Caco-2 (cell line): ENCODE results near the gene MAP3K19. TPM values are rescaled to one million over a fixed set of nuclear protein-coding genes. Genes with fewer than 3 reads are reported as not detected.

Experiments
- BruUV-seq: library from RNA; stranded (reverse); fragments of 400-500 nt; replicated peaks from 2 replicates; lab custom pipeline; 2021; lab: Mats Ljungman, UMichigan
- CTCF ChIA-PET: fragments of 300-600 bp; sonication (Branson Sonifier 250); formaldehyde crosslinking; loops from one replicate; lab custom pipeline; 2022; ENCODE audit warnings: antibody characterized with exemption; lab: Charles Lee
- POLR2A ChIA-PET: fragments of 300-600 bp; sonication (Branson Sonifier 250); formaldehyde crosslinking; loops from one replicate; lab custom pipeline; 2022; ENCODE audit warnings: antibody characterized with exemption; lab: Charles Lee
- DNase-seq, 2 experiments: peaks; one replicate each; pipeline versions ENCODE4 v3.0.0 to v3.0.0-alpha.2; 2020 to 2022
- H3K27me3 ChIP-seq: replicated peaks from 2 replicates; pipeline ENCODE4 v1.6.0; 2011; ENCODE audit warnings: low read length; ENCODE audit not compliant: control insufficient read depth, insufficient read depth
- H3K36me3 ChIP-seq: 2 replicates; pipeline ENCODE4 v1.5.1; 2011; ENCODE audit warnings: low read length; ENCODE audit not compliant: control insufficient read depth, insufficient read depth
- H3K4me1 ChIP-seq: fragments of 250-450 bp; sonication (Bioruptor Pico); 2 replicates; pipeline ENCODE4 v1.5.1; 2020; ENCODE audit warnings: mild to moderate bottlenecking
- H3K4me3 ChIP-seq: 2 replicates; pipeline ENCODE4 v1.5.1; 2011; ENCODE audit warnings: low read depth, mild to moderate bottlenecking, control low read depth, low read length
- H3K9me3 ChIP-seq: fragments of 250-450 bp; sonication (Bioruptor Pico); 2 replicates; pipeline ENCODE4 v1.5.1; 2020; ENCODE audit warnings: mild to moderate bottlenecking, moderate library complexity
- H3K27ac Mint-ChIP-seq: one replicate; pipeline ENCODE4 v1.8.0; 2022; ENCODE audit warnings: mixed read lengths; ENCODE audit not compliant: unreplicated experiment
- H3K27me3 Mint-ChIP-seq: one replicate; pipeline ENCODE4 v1.8.0; 2022; ENCODE audit warnings: mixed read lengths; ENCODE audit not compliant: insufficient read depth, unreplicated experiment
- H3K36me3 Mint-ChIP-seq: one replicate; pipeline ENCODE4 v1.8.0; 2022; ENCODE audit warnings: mild to moderate bottlenecking, mixed read lengths; ENCODE audit not compliant: insufficient read depth, unreplicated experiment
- H3K4me1 Mint-ChIP-seq: one replicate; pipeline ENCODE4 v1.8.0; 2022; ENCODE audit warnings: low read depth, mixed read lengths; ENCODE audit not compliant: unreplicated experiment
- H3K4me3 Mint-ChIP-seq: one replicate; pipeline ENCODE4 v1.8.0; 2022; ENCODE audit warnings: mild to moderate bottlenecking, moderate library complexity, mixed read lengths; ENCODE audit not compliant: unreplicated experiment
- H3K9me3 Mint-ChIP-seq: one replicate; pipeline ENCODE4 v1.8.0; 2022; ENCODE audit warnings: mixed read lengths; ENCODE audit not compliant: unreplicated experiment
- intact Hi-C: fragments of 100-400 bp; cut with micrococcal nuclease; formaldehyde crosslinking; loops from one replicate; pipeline ENCODE4 v1.10.0; 2022; ENCODE audit not compliant: unreplicated experiment
- total RNA-seq: library from RNA; stranded (reverse); gene quantifications from 2 replicates; pipeline ENCODE4 v1.2.3, GENCODE V29; 2022
- TF ChIP-seq, protein P1 (sequence below), 2 experiments: fragments of 200-600 bp in 1 of 2; IDR thresholded peaks; 1 replicate in 1 of 2; 2 replicates in 1 of 2; pipeline versions ENCODE4 v1.5.1 to v1.8.0; 2011 to 2022; ENCODE audit warnings: antibody characterized with exemption in 1 of 2, control low read depth in 1 of 2, inconsistent platforms in 1 of 2, low read depth in 1 of 2, low read length in 1 of 2, mild to moderate bottlenecking in 1 of 2, moderate library complexity in 1 of 2; ENCODE audit not compliant: insufficient read depth in 1 of 2, severe bottlenecking in 1 of 2, unreplicated experiment in 1 of 2

The MAP3K19 gene
- total RNA-seq, 1 experiment from 2014 or later = not detected

GRCh38 chr2:135052042-135052876, 5.0 kb upstream of the MAP3K19 start, which contains the start of gene RAB3GAP1:
RAB3GAP1 (plus strand) TSS chr2:135052292; CDS start chr2:135052308, 16 bp downstream.
- intact Hi-C loops = loop anchor here (2.0 kb wide), 1 partner anchor 39 kb away; no protein-coding TSS in a partner anchor
- Mint-ChIP-seq H3K4me3 (peak within 1 kb of the TSS; percentile 99), H3K27me3 (no peaks in the 10 kb centered on the region), H3K4me1 (peaks cover 28% of the 10 kb centered on the region), H3K9me3 (no peaks in the 10 kb centered on the region), H3K27ac (peak within 1 kb of the TSS; percentile 100), H3K36me3 (peaks cover 23% of the 10 kb centered on the region)
- ChIA-PET POLR2A (no interaction called here), CTCF (no interaction called here)
- peaks cover 5% of the 10 kb centered on the region; the same call in 1 of the 2 replicates for H3K4me1 ChIP-seq
- BruUV-seq = TSS peak; percentile 91
- H3K36me3 ChIP-seq = no peaks in the 10 kb centered on the region; the same call in 1 of the 2 replicates
- DNase-seq = peak; percentile 73 to 81
- TF ChIP-seq, protein P1, sequence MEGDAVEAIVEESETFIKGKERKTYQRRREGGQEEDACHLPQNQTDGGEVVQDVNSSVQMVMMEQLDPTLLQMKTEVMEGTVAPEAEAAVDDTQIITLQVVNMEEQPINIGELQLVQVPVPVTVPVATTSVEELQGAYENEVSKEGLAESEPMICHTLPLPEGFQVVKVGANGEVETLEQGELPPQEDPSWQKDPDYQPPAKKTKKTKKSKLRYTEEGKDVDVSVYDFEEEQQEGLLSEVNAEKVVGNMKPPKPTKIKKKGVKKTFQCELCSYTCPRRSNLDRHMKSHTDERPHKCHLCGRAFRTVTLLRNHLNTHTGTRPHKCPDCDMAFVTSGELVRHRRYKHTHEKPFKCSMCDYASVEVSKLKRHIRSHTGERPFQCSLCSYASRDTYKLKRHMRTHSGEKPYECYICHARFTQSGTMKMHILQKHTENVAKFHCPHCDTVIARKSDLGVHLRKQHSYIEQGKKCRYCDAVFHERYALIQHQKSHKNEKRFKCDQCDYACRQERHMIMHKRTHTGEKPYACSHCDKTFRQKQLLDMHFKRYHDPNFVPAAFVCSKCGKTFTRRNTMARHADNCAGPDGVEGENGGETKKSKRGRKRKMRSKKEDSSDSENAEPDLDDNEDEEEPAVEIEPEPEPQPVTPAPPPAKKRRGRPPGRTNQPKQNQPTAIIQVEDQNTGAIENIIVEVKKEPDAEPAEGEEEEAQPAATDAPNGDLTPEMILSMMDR (IDR thresholded peaks at IDR 0.05; ENCODE audit: insufficient read depth in 1 of 2, low read depth in 1 of 2, low read length in 1 of 2, severe bottlenecking in 1 of 2, unreplicated experiment in 1 of 2) = no peak
- no peaks in the 10 kb centered on the region for H3K9me3 ChIP-seq
- H3K4me3 ChIP-seq = peak within 1 kb of the TSS; percentile 72
- no peaks in the 10 kb centered on the region for H3K27me3 ChIP-seq

- H3K27ac Mint-ChIP-seq = no peak overlapping the region
- POLR2A ChIA-PET = no interaction called here
- TF ChIP-seq, protein P1 (IDR thresholded peaks at IDR 0.05; ENCODE audit: insufficient read depth in 1 of 2, low read depth in 1 of 2, low read length in 1 of 2, severe bottlenecking in 1 of 2, unreplicated experiment in 1 of 2) = no peak
- Histone ChIP-seq H3K4me1 (peaks cover 5% of the 10 kb centered on the region; the same call in 1 of the 2 replicates), H3K36me3 (no peaks in the 10 kb centered on the region; the same call in 1 of the 2 replicates), H3K27me3 (no peaks in the 10 kb centered on the region), H3K4me3 (no peak overlapping the region), H3K9me3 (no peaks in the 10 kb centered on the region)
- BruUV-seq = no TSS peak
- H3K4me1 Mint-ChIP-seq = peaks cover 28% of the 10 kb centered on the region
- CTCF ChIA-PET = no interaction called here
- peak overlapping the region; percentile 99 for H3K4me3 Mint-ChIP-seq
- H3K36me3 Mint-ChIP-seq = peaks cover 9% of the 10 kb centered on the region
- H3K27me3 Mint-ChIP-seq = no peaks in the 10 kb centered on the region
- intact Hi-C loops = no loop called here
- H3K9me3 Mint-ChIP-seq = no peaks in the 10 kb centered on the region
- no peak for DNase-seq
Measured at GRCh38 chr2:135050684-135051083, 3.4 kb upstream of the MAP3K19 start.

GRCh38 chr2:135050132-135050531, 2.9 kb upstream of the MAP3K19 start:
- CTCF ChIA-PET = no interaction called here
- no peak for DNase-seq
- H3K27me3 ChIP-seq = no peaks in the 10 kb centered on the region
- POLR2A ChIA-PET = no interaction called here
- H3K27ac Mint-ChIP-seq = no peak overlapping the region
- H3K4me1 ChIP-seq = peaks cover 5% of the 10 kb centered on the region; the same call in 1 of the 2 replicates
- H3K9me3 ChIP-seq = no peaks in the 10 kb centered on the region
- H3K4me1 Mint-ChIP-seq = peaks cover 28% of the 10 kb centered on the region
- no peaks in the 10 kb centered on the region for H3K9me3 Mint-ChIP-seq
- H3K36me3 ChIP-seq = no peaks in the 10 kb centered on the region; the same call in 1 of the 2 replicates
- no peaks in the 10 kb centered on the region for H3K27me3 Mint-ChIP-seq
- no peak overlapping the region for H3K4me3 ChIP-seq
- no peak overlapping the region for H3K4me3 Mint-ChIP-seq
- H3K36me3 Mint-ChIP-seq = peaks cover 5% of the 10 kb centered on the region
- intact Hi-C loops = no loop called here
- no TSS peak for BruUV-seq
- TF ChIP-seq, protein P1 (IDR thresholded peaks at IDR 0.05; ENCODE audit: insufficient read depth in 1 of 2, low read depth in 1 of 2, low read length in 1 of 2, severe bottlenecking in 1 of 2, unreplicated experiment in 1 of 2) = no peak
